IPS-11a (cell line): ENCODE data around the gene PRMT7.

ENCODE experiments used
- H3K4me3 ChIP-seq: one replicate; pipeline ENCODE4 v1.5.1; 2013; ENCODE audit warnings: low read depth, low read length, control low read depth

The PRMT7 gene

DNA sequence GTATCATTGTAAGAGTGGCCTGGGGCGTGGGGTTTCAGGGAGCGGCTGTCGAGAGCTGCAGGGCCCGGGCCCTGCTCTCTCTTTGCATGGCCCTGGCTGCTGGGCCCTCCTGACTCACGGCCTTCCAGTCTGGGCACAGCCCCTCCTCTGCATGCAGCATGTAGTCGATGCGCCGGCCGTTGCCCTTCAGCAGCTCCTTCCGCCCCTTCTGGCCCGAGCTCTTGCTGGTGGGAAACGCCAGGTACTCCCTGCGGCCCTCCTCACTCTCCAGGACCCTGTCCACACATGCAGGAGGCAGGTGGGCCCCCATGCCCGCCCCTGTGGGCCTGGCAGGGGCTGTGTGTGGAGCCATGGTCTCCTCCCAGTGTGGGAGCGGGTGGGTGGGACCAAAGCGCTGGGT is 50.7 kb downstream of the PRMT7 start:
- H3K4me3 ChIP-seq = no peak overlapping the region

DNA sequence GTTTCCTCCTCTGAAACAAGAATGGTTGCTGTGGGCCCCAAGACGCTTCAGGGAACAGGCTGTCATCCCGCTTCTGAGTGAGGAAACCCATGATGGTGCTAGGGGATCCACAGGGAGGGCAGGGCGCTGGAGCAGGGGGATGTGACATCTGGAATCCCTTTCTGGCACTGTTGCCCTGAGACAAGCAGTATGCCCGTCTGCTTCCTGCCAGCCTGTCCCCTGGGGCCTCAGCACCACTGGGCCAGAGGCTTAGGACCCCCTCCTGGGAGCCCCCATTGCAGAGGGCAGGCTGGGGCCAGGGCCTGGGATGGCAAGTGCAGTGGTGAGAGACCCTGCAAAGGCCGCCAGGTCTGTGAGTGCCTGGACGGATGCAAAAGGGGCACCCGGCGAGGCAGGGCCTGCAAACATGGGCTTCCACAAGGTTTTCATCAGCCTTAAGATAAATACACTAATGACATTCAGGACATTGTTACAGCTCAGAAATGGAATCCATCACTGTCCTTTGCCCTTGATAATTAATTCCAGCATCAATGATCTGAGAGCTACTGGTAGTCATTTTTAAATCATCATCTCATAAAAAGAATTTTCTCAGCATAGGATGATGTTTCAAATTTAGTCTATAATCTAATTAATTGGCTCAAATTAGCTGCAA is 51.6 kb downstream of the PRMT7 start:
- no peak overlapping the region for H3K4me3 ChIP-seq

DNA sequence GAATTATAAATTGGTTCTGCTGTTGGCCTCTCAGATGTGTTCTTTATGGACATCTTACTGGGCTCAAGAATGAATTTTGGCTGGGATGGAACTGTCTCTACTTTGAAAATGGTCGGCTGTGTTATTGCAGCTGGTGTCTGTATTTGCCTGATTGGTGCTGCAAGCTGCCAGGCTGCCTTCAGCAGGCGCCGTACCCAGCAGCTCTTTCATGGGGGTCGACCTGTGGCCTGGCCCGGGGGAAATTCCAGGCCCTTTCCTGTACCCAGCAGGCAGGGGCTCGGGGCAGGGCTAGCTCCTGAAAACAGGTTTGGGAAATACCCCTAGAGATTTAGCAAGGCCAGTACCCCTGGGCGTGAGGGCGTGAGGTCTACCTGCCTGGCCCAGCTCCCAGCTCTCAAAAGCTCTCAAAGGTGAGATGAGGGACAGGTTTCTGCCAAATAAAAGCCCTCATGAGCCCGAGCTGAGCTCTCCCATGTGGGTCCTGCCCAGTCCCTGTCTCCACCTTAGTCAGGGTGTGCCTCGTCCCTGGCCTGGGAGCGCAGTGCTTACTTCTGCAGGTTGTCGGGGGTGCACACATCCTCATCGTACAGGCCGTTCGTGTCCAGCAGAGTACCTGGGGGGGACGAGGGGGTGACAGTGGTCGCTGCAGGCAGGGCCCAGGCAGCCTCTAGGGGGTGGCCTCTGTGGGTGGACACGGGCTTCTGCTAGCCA is 52.3 kb downstream of the PRMT7 start:
- no peak overlapping the region for H3K4me3 ChIP-seq

DNA sequence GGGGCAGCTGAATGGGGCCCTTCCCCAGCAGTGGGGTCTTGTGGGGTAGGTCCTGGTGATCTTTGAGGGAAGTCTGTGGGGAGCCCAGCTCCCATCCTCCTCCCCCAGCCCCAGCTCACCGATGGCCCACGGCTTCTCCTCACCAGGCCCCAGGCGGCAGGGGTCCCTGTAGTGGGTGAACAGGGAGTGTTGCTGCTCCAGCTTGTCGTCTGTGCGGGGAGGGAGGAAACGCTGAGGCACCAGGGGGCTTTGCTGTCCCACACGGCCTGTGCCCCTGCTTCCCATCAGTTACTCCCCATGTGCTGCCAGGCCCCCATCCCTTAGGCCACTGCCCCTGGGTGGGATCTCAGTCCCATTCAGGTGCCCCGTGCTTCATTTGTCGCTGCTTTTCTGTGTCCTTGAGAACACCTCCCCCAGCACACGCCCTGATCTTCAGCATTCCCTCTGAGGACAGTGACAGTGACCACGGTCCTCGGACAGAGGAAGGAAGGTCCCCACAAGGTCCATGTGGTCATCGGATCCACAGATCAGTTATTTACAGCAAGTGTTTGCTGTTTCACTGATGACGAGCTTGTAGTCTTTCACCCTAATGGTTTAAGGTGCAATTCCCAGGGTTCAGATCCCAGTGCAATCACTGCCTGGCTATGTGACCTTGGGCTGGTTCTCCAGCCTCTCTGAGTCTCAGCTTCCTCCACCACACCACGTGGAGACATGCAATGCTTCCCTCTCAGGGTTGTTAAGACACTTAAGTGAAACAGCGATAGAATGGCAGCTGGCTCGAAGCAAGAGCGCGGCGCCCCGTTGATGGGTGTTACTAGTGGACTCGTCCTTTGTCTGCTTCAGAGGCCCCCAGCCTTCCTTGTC is 53.1 kb downstream of the PRMT7 start:
- no peak overlapping the region for H3K4me3 ChIP-seq

DNA sequence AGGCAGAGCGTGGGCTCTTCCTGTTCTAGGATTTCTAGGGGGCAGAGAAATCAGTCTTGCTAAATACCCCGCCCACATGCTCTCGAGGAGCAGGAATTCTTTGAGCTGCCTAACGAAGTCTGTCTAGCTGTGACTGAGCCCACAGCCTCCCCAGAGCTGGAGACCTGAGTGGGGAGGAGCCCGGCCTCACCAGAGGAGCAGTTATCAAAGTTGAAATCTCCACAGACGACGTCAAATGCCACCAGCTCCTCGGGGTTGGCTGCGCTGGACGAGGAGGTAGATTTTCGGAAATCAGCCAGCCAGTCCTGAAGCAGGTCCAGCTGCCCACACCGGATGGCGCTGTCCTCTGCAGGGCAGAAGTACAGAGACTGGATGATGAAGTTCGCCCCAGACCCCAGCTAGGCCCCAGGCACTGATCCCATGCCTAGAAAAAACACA is 53.8 kb downstream of the PRMT7 start:
- H3K4me3 ChIP-seq = no peak overlapping the region

DNA sequence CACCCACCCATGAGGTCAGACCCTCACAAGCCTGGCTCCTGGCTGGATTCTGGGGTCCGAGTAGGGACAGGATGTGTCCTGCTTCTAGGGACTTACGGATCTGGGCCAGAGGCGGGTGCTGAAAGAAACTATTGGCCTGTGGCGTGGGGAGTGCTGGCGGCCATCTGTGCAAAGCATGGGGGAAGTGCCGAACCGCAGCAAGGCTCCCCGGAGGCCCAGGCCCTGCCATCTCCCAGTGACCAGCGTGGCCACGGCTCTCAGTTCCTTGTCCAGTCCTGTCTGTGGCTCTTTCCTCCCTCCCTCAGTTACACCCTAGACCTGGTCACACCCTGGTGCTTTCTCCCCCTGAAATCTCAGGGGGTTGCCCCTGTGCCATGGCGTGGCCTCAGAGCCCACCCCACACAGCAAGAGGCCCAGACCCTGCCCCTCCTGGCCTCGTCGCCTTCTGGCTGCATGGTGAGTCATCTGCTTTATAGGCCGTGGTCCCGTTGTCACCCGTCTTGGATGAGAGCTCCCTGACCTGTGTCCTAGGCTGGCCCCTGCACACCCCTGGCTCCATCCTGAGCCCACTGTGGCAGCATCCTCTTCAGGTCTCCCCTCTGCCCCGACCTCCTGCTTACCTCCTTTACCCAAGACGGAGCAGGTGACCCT is 54.5 kb downstream of the PRMT7 start:
- no peak overlapping the region for H3K4me3 ChIP-seq

DNA sequence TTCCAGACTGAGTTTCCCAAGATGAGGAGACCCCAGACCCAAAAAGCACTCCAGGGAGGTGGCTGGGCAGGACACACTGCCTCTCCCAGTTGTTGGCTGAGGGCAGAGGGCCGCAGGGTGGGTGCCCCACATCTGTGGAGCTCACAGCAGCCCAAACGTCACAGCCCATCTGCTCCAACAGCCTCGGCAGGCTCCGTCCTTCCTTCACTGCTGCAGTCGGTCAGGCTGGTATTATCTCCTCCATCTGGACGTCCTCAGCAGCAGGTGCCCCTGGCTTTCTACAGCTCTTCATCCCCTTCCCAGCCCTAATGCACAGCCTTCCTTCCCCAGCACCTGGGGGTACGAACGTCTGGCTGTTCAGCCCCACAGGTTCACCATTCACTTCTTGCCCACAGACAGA is 55.2 kb downstream of the PRMT7 start:
- no peak overlapping the region for H3K4me3 ChIP-seq

DNA sequence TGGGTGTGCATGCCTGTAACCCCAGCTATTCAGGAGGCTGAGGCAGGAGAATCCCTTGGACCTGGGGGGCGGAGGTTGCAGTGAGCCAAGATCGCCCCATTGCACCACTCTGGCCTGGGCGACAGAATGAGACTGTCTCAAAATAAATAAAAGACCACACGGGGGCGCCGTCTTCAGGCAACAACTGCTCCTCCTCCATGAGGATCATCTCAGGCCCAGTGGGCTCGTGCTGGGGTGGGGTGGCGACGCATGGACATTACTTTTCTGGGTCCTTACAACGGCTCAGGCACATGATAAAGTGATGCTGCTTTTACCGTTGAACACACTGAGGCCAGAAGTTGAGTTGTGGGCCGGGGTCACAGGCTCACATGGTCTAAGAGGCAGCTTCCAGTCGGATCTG is 56.2 kb downstream of the PRMT7 start:
- no peak overlapping the region for H3K4me3 ChIP-seq

DNA sequence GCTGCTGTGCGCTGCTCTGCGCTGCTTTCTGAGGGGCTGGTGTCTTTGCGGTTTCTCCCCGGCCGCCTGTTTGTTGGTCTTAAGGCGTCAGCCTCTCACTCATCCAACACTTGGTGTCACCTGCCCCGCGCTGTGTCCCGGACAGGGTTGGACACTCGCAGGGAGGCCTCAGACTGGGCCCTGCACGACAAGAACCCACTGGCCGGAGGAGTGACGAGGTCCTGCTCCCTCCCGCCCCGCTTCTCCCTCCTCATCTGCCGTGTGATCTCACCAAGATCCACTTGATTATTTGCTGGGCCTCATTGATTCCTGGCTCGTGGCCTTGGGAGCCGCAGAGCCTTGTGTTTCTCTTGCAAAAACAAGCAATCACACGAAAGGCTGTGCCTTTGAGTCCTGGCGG is 56.6 kb downstream of the PRMT7 start:
- H3K4me3 ChIP-seq = no peak overlapping the region

DNA sequence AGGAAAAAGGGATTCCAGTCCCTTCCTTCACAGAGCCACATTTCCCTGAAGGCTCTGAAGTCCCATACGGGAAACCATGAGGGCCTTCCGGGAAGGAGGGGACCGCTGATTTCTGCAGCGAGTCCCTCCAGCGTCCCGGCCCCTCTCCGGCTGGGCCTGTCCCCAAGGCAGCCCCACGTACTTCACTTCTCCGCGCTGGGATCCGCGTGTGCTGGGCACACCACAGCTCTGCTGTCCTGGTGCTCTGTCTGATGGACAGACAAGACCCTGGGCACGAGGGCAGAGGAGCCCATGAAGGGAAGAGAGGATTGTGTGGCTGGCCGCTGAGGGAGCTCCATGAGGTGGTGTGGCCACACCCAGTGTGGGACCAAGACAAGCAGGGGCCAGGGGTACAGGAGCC is 57.1 kb downstream of the PRMT7 start:
- H3K4me3 ChIP-seq = no peak overlapping the region

DNA sequence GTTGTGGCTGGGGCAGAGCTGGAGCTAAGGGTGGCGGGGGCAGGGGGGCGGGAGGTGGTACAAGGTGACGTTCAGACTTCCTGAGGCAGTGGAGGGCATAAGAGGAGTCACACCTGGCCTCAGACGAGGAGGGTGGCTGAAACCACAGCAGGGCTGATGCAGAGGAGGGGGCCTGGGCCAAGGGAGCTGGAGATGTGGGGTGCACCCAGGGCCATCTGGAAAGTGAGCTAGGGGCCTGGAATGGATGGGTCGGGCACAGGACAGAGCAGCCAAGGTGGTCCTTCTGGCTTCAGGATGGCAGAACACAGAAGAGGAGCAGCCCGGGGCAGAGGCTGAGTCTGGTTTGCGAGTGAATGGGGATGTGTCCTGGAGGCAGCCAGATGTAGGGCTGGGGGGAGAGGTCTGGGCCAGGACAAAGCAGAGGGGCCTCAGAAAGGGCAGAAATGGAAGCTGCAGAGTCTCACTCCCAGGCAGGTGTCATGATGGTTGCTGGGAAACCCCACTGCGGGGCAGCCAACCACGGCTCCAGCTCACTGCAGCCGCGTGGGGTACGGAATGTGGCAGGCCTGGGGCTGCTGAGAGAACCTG is 57.6 kb downstream of the PRMT7 start:
- H3K4me3 ChIP-seq = no peak overlapping the region

DNA sequence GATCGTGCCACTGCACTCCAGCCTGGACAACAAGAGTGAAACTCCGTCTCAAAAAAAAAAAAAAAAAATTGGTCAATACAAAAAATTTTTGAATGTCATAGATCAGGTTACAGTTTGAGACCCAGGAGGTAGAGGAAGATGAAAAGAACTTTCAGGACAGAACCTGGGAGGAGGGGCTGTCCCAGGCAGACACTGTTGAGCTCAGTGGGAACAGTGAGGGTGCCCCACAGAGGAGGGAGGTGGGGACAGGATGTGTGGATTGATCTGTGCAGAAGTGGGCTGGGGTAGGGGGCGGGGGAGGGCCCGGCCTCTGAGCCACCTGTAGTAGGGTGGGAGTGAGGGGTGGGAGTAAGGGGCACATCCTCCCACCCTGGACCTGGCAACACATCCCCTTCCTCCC is 58.3 kb downstream of the PRMT7 start:
- no peak overlapping the region for H3K4me3 ChIP-seq

DNA sequence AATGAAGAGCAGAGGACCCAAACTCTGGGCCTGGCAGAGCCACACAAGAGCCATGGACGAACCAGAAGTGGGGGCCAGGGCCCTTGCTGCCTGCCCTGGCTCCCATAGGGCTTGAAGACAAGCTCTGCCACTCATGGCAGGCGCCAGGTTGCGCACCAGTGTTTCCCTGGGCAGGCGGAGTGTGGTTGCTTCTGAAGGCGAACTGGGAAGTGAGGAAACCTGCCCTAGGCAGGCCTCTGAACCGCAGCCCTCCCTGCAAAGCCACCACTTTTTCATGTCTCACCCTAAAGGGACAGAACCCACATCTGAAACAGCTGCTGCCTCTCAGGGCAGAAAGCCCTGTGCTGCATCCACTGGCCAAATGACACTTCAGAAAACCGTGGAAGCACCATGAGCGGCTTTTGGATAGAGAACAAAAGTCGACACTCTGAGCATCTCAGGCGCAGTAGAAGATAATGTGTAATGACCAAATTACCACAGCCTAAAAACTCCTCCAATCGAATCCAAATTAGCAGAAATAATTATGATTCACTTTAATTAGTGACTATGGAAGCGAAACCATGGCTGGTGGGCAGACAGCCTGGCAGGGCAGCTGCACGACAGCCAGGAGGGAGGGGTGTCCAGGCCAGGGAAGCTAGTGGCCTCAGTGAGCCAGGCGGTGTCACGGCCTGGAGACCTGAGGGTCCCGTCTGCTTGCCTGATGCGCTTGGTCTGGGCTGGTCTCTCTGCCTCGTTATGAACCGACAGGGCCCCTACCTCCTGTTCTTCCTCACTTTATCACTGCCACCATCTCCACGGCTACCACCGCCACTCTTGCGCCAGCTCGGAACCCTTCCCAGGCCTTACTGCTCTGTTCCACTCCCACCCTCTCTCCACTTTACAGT is 59.1 kb downstream of the PRMT7 start:
- H3K4me3 ChIP-seq = no peak overlapping the region

DNA sequence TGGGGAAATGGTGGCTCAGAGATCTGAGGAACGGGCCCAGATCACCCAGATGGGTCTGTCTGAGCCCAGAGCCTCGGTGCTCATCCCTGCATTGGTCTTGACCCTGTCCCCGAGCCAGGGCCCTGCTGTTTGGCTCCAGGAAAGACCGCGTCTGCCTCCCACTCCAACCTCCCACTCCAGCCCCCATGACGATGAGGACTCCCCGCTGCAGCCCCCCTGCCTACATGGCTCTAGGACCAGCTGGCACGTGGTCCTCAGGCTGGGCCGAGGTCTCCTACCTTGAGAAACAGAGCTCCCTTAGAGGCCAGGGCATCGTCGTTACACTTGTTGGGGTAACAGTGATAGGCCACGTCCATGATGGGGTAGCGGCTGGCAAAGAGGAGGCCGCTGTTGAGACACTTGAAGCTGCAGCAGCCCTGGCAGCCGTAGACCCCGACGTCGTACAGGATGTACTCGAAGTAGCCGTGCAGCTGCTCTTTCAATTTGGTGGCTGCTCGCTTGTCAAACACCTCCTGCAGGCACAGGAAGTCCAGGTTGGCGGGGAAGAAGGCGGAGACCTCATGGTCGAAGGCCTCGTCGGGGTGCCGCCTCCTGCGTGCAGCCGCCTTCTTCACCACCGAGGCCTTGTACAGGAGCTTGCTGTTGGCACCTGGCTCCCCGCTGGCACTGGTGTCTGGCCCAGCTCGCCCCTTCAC is 59.9 kb downstream of the PRMT7 start:
- no peak overlapping the region for H3K4me3 ChIP-seq

DNA sequence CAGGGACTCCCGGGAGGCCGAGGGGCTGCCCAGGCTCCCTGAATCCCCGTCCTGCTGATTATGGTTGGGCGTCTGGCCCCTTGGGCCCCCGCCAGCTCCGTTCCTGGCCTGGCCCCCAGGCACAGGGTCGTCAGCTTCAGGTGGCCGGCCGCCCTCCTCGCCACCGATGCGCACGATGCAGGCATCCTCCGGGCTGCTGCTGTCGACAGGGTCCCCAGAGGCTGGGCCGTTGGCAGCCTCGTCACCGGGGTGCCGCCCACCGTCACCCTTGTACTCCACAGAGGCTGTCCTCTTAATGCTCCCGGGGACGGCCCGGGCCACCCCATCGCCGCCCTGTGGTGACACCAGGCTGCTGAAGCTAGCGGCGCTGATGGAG is 60.4 kb downstream of the PRMT7 start:
- no peak overlapping the region for H3K4me3 ChIP-seq

DNA sequence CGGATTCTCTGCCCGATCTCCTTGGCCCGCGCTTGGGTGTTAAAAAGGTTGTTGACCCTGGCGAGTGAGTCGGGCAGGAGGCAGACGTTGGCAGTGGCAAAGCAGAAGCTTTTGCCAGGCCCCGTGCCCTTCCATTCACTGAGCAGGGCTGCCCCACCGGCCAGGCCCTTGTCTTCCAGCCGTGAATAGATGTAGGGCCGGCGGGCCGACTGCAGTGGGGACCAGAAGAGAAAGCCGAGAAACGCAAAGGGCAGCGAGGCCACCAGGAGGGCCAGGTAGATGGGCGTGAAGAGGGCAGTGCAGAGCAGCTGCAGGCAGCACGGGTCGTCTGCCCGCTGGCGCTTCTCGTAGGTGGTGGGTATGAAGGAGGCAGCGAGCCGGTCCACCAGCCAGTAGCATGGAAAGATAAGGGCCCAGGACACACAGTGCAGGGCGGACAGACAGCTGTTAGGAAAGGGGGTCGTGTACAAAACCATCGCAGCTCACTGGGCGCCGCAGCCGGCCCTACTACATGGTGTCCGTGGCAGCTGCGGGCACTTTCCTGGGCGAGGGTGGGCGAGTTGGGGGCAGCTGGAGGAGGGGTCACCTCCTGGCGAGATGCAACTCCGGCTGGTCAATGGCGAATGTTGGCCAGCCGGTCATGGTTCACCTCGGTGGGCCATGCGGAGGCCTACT is 61.0 kb downstream of the PRMT7 start:
- H3K4me3 ChIP-seq = no peak overlapping the region

DNA sequence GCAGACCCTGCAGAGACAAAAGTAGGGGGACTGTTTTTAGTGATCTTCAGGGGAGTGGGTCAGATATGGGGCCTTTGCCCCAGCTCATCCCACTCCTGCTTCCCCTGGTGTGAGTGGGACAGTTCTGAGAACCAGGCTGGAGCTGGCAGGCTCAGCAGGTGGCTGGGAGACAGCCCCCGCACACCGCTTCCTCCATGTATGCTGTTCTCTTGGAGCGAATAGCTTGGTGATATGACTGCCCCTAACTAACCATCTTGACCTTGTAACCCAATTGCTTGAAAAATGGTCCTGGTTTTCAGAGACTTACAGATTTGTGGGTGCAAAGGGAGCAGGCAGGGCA is 61.5 kb downstream of the PRMT7 start:
- no peak overlapping the region for H3K4me3 ChIP-seq

DNA sequence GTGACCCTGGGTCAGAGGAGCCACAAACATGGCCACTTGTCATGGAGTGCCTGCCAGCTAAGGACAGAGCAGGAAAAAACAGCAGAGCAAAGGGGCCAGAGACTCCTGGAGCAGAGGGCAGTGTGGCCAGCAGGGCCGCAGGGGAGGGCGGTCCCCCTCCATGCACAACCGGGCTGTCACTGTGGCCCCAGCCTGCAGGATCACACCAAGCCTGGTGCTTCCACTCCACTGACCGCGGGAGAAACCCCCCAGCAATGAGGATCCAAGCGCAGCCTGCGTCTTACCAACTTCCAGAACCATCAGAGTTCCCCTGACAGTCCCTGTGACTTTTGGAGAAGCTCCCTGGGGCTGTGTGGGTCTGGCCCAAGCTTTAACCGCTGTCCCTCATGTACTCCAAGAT is 62.0 kb downstream of the PRMT7 start:
- H3K4me3 ChIP-seq = no peak overlapping the region
